ENCODE results near the gene RABGAP1L.
A peak's percentile ranks its signal among the peaks of the same experiment; 100 is the strongest.
"Not testable (repeated sequence)": the region's sequence is repeated elsewhere in the genome, so short reads cannot be mapped to it uniquely, and the experiment has no call there.

RABGAP1L gene

DNA sequence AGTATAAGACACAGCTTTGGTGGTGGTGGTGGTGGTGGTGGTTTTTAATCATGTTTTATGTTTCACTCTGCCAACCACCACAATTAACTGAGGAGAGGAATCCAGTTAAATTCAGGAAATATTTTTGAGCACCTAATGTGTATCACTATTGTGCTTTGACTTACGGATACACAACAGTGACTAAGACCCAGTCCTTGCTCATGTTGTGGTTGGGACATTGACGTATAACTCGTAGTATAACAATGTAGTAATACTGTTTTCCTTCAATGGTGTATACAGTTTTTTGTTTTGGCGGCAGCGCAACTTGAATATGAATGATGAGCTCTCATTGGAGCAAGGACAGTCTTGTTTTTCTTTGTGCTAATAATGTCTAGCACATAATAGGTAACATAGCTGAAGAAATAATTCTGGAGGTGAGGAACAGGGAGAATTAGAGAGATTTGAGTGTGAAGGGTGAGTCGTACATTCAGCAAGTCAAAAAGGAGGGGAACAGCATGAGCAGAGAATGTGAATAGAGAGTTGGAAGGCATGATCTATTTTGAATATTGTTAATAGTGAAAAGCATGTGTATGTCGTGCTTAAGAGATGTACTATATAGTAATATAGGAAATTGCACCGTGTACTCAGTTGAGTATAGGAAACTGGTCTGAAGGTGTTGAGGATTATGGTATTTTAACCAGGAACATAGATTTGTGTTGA lies 845.9 kb downstream of the RABGAP1L start:
- no peak overlapping the region for H3K4me3 ChIP-seq (ENCODE audit: low read depth, low read length)

DNA sequence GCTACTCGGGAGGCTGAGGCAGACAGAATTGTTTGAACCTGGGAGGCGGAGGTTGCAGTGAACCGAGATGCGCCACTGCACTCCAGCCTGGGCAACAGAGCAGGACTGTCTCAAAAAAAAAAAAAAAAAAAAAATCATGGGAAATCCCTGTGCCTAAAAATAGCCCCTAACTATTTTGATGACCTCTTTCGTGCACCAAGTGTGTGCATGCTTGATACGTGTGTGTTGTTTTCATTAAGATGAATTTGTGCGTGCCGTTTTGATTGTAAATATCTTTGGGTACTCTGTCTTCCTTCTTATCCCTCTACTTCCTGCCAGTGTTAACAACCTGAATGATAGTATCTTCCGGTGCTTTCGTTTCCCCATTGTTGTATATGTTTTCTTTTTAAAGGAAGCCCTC lies 850.2 kb downstream of the RABGAP1L start:
- no peak overlapping the region for H3K4me3 ChIP-seq (ENCODE audit: low read depth, low read length)

DNA sequence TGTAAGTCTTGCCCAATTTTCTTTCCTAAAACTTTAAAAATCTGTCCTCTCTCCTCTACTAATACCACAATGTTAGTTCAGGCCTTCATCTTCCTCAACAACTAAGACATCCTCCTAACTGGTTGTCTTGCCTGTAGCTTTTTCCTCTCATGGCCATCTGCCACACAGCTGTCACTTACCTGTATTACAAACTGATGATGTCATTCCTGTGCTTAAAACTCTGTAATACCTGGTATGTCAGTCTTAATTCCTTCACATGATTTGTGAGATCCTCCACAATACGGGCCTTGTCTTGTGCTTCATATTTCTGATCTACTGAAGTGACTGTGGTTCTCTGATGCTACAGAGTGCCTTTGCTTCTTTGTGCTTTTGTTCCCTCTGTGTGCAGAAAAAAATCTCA lies 854.1 kb downstream of the RABGAP1L start:
- no peak overlapping the region for H3K4me3 ChIP-seq (ENCODE audit: low read depth, low read length)

DNA sequence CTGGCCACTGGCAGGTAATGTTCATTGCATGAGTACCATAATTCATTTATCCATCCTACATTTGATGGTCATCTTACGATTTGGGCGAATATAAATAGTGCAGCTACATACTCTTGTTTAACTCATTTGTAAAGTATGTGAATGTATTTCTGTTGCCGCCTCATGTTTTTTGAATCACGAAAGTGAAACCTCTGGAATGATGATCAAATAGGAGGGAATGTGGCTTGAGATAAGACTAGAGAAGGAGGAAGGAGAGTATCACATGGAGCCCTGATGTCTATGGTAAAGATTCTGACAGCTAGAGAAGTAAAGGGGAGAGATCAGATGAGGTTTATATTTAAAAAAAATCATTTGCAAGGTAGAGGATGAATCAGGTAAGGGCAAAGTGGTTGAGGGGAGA lies 855.9 kb downstream of the RABGAP1L start:
- no peak overlapping the region for H3K4me3 ChIP-seq (ENCODE audit: low read depth, low read length)

DNA sequence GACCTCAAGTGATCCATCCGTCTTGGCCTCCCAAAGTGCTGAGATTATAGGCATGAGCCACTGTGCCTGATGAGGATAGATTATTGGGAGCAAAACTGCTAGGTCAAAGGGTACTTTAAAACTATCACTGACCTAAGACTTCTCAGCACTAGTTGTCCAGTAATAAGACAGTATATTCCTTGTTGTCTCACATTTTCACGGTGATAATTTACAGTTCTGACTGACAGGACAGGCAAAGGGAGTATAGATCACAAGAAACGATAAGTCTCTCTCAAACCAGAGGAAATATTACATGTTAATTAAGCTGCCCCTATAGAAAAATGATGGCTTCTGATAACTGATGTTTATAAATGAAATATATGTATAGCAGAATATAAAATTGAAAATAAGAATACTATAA lies 860.2 kb downstream of the RABGAP1L start:
- no peak overlapping the region for H3K4me3 ChIP-seq (ENCODE audit: low read depth, low read length)

DNA sequence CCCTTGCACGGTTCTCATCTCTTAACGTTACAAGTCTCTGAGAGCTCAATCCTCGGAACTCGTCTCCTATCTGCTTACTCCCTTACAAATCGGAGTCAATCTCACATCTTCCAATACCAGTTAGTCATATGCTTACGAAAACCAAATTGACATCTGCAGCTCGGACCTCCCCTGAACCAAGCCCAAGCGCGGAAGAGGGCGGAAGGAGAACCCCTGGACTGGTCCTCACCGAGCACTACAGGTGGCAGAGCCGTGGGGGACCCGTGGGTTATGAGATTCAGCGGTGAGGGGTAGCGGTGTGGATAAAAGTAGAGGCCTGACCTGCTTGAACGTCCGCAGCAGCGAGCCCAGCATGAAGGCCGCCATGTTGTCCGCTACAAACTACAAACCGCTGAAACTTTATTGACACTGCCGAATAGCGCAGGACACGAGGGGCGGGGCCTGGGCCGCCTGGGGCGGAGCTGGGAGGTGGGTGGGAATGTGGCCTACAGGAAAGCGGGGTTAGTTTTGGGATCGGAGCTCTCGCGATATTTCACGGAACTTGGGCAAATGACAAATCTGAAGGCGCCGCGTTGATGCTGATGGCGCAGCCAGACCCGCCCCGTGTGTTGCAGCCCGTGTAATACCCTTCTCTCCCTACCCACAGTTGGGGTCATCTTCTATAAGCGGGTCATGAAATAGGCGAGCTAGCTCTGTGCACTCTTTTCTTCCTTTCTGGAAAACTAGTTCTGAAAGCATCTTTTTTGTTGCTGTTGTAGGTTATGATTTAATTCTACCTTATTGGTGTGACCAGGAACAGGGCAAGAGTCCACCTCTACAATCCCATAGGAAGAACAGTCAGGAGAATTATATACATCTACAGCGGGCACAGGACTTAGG lies 864.0 kb downstream of the RABGAP1L start, which contains the start of gene MRPS14:
Gene MRPS14 (minus strand): TSS at position 383 of the 879 bp plus-strand sequence. CDS start 17 bp downstream, at position 366.
- peak within 1 kb of the TSS; percentile 99 for H3K4me3 ChIP-seq (ENCODE audit: low read depth, low read length)

DNA sequence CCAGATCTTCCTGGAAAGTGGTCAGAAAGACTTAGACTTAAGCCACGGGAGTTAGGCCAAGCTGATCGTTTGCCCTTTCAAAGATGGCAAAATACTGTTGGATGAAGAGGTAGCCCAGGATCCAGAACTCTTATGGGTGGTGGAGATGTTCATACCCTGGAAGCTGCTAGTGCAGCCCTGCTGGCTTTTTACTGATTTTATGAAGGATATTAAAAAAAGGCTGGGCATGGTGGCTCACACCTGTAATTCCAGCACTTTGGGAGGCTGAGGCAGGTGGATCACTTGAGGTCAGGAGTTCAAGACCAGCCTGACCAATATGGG lies 864.6 kb downstream of the RABGAP1L start:
- peak overlapping the region; percentile 99 for H3K4me3 ChIP-seq (ENCODE audit: low read depth, low read length)

DNA sequence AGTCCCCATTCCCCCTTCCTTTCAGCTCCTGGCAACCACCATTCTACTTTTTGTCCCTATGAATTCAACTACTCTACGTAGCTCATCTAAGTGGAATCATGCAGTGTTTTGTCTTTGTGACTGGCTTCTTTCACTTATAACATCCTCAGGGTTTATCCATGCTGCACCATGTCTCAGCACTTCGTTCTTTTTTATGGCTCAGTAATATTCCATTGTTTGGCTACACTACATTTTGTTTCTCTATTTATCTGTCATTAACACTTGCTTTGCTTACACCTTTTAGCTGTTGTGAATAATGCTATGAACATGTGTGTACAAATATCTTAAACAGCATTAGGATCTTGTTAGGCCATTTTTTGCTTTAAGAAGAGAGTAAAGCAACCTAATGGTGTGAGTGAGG lies 865.5 kb downstream of the RABGAP1L start:
- no peak overlapping the region for H3K4me3 ChIP-seq (ENCODE audit: low read depth, low read length)

DNA sequence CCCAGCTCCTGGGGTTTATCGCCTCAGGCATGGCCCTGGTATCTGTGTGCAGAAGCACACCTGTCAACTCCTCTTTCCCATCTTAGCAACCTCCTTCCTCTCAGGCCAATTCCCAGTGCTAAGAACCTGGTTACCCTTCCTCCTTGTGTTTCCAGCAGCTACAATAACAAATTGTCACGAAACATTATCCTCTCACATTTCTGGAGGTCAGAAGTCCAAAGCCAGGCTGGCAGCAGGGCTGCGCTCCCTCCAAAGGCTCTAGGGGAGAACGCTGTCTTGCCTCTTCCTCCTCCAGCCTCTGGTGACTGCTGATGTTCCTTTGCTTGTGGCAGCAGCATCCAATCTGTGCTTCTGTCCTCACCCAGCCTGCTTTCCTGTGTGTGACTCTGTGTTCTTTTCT lies 874.6 kb downstream of the RABGAP1L start:
- no peak overlapping the region for H3K4me3 ChIP-seq (ENCODE audit: low read depth, low read length)

DNA sequence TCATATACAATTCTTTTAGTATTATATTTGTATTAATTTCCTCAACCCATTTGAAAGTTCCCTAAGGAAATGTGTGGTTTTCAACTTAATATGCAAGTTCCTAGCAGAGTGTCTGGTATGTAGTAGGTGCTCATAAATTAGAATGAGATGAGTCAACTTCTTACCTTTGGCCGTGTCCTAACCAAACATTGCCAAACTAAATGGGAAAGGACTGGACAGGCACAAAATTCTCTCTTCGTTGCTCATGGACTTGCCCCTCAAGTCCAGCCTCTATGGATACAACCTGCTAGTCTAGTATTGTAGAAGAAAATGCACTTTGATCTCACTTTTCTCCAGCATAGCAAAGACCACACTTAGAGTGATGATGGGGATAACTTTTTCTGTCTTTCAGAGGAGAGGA lies 875.5 kb downstream of the RABGAP1L start:
- no peak overlapping the region for H3K4me3 ChIP-seq (ENCODE audit: low read depth, low read length)

DNA sequence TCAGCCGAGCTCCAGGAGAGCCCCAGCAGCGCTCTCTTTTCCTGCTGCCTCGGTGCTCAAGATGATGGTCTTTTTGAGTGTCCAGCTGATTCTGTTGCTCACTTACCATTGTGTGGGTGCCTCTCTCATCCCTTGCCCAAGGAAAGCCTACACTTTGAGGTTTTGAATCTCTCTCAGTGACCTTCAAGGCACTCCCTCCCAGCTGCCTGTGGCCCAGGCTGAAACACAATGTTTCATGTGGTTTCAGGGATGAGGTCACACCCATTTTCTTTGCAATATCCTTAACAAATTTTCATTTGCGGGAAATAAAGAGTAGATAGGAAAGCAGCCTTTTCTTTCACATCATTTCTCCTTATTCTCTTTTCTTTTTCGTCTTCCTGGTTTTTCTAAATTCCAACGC lies 876.5 kb downstream of the RABGAP1L start:
- H3K4me3 ChIP-seq (ENCODE audit: low read depth, low read length) = no peak overlapping the region

DNA sequence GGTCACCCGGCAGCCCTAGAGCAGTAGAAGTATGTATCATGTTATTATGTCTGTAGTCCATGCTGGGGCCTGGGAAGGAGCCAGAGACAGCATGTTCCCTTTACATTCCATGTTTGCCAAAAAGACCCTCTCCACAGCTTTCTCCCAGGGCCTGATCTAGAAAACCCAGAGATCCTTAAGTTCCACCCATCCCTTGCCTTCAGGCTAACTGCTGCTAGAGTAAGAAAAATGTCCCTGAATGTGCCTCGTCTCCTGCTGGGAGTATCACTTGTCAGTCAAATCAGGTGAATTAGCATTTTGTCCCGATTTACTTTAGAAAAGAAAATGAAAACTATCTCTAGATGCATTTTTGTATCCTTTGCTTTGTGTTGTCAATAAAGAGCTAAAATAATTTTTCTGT lies 877.2 kb downstream of the RABGAP1L start:
- H3K4me3 ChIP-seq (ENCODE audit: low read depth, low read length) = no peak overlapping the region

DNA sequence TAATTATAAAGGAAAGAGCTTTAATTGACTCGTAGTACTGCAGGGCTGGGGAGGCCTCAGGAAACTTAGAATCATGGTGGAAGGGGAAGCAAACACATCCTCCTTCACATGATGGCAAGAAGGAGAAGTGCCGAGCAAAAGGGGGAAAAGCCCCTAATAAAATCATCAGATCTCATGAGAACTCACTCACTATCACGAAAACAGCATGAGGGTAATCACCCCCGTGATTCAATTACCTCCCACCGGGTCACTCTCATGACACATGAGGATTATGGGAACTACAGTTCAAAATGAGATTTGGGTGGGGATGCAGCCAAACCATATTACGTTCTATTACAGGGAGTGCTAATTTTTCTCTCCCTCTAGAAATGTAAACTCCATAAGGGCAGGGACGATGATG lies 878.1 kb downstream of the RABGAP1L start:
- no peak overlapping the region for H3K4me3 ChIP-seq (ENCODE audit: low read depth, low read length)

DNA sequence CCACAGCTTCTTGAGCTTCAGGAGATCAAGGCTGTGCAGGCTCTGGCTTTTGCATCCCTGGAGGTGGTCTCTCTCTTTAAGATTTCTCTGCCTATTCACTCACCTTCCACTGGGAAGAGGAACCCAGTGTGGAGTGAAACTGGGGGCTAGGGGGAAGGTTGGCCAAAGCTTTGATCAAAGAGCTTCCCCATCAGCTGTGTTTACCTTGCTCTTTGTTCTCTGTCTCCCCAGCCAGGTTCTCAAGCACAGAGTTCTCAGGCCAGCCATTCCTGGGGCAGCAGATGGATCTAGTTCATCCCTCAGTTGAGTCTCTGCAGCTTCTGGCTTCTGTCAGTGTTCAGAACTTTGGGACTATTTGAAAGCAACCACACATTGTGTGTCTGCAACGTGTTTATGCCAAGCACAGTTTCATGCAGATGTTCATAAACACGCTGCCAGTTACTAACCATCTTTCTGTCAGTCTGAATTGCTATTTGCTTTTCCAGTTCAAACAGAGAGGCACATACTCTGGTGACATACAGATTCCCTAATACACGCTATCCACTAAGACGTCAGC lies 881.1 kb downstream of the RABGAP1L start:
- no peak overlapping the region for H3K4me3 ChIP-seq (ENCODE audit: low read depth, low read length)

DNA sequence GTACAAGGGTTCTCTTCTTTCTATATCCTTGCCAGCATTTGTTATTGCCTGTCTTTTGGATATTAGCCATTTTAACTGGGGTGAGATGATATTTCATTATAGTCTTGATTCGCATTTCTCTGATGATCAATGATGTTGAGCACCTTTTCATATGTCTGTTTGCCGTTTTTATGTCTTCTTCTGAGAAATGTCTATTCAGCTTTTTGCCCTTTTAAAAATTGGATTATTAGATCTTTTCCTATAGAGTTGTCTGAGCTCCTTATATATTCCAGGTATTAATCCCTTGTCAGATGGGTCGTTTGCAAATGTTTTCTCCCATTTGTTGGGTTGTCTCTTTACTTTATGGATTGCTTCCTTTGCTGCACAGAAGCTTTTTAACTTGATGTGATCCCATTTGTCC lies 883.3 kb downstream of the RABGAP1L start:
- no peak overlapping the region for H3K4me3 ChIP-seq (ENCODE audit: low read depth, low read length)

DNA sequence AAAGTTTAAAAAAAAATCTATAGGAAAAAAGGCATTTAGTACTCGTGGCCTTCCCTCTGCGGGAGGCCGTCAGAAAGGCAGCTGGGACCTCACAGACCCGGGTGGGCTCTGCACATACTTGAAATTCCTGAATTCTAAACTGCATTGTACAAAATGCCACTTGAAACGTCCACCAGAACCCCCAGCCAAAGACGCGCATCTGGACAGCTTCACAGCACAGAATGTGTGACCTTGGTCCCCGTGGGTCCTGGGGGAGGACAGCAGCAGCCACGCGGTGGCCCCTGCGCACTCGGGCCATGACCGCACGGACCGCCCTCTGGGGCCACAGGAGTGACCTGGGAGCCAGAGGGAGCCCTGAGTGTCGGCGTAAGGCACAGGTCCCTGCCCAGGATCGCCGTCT lies 884.5 kb downstream of the RABGAP1L start:
- no peak overlapping the region for H3K4me3 ChIP-seq (ENCODE audit: low read depth, low read length)

DNA sequence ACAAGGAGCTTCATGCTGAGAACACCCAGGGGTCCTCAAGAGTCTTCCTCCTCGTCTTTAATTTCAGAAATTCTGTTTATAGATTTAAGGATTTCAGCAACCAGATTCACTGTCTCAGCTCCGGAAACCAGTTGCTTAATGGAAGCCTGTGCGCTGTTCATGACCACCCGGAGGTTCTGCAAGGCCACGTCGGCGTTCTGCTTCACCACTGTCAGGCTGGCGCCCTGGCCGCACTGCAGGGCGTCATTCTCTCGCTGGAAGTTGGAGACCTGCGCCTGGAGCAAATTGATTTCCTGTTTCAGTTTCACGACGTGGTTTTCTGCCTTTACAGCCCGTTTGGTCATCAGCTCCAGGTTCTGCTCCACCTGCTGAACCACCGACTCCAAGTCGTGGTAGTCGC lies 885.3 kb downstream of the RABGAP1L start:
- H3K4me3 ChIP-seq (ENCODE audit: low read depth, low read length) = not testable (repeated sequence)
